GM19238 (cell line): ENCODE data around the gene MID2.
"Not testable (repeated sequence)": the region's sequence is repeated elsewhere in the genome, so short reads cannot be mapped to it uniquely, and the experiment has no call there.

Experiments used
- DNase-seq: peaks from one replicate; pipeline ENCODE4 v3.0.0; 2011; ENCODE audit warnings: low spot score; ENCODE audit not compliant: insufficient read length

Gene MID2

GRCh38 chrX:107936434-107936730, 110.7 kb downstream of the MID2 start:
- DNase-seq, result no peak

GRCh38 chrX:107940095-107940494, 114.4 kb downstream of the MID2 start:
- no peak for DNase-seq

GRCh38 chrX:107955337-107955736, 129.7 kb downstream of the MID2 start:
- DNase-seq, result not testable (repeated sequence)

GRCh38 chrX:107968623-107969022, 143.0 kb downstream of the MID2 start:
- no peak for DNase-seq

- DNase-seq, result no peak
Observed at GRCh38 chrX:107970073-107970472, 144.4 kb downstream of the MID2 start.

GRCh38 chrX:107971636-107972035, 146.0 kb downstream of the MID2 start:
- no peak for DNase-seq
